ENCODE results near the gene GLT8D2.
"Not testable (repeated sequence)": the region's sequence is repeated elsewhere in the genome, so short reads cannot be mapped to it uniquely, and the experiment has no call there.

- not testable (repeated sequence) for TF ChIP-seq CTCF (IDR thresholded peaks at IDR 0.05 in 4 of 5, conservative IDR thresholded peaks at IDR 0.05 in 1 of 5); POLR2A (IDR thresholded peaks at IDR 0.05)
These were observed 19.4 kb downstream of the GLT8D2 start for GRCh38 chr12:104030596-104030995.
